HepG2 (cell line): ENCODE measurements around the gene TMEM204.

Experiments used
- EZH2 ChIP-seq: conservative IDR thresholded peaks from 2 replicates; pipeline ENCODE4 v1.6.1; 2012; ENCODE audit warnings: mild to moderate bottlenecking, low read depth, low read length, moderate library complexity
- SALL1 ChIP-seq: sonication (generic); formaldehyde crosslinking; IDR thresholded peaks from 2 replicates; pipeline ENCODE4 v1.8.0; 2022; ENCODE audit warnings: mild to moderate bottlenecking, missing genetic modification reagents
- TOE1 ChIP-seq: sonication (generic); formaldehyde crosslinking; IDR thresholded peaks from 2 replicates; pipeline ENCODE4 v1.4.0; 2020; ENCODE audit warnings: mild to moderate bottlenecking, missing genetic modification reagents
- ZNF335 ChIP-seq: sonication (generic); formaldehyde crosslinking; IDR thresholded peaks from 2 replicates; pipeline ENCODE4 v1.4.0; 2020; ENCODE audit warnings: missing genetic modification reagents
- ZNF569 ChIP-seq: sonication (generic); formaldehyde crosslinking; IDR thresholded peaks from 2 replicates; pipeline ENCODE4 v1.5.0; 2020; ENCODE audit warnings: mild to moderate bottlenecking, missing genetic modification reagents, moderate library complexity, borderline replicate concordance

GRCh38 chr16:1539720-1540555 lies 6.5 kb downstream of the TMEM204 start:
- TF ChIP-seq ZNF569 (CRISPR knock-in tag): no peak
- TF ChIP-seq EZH2: no peak
- TF ChIP-seq ZNF335 (CRISPR knock-in tag): no peak
- TF ChIP-seq SALL1 (CRISPR knock-in tag): no peak
- TF ChIP-seq TOE1 (CRISPR knock-in tag): no peak
